ENCODE measurements around the gene PRDM15. TPM values are rescaled to one million over a fixed set of nuclear protein-coding genes. Genes with fewer than 3 reads are reported as not detected.

PRDM15 gene
- total RNA-seq, 1 experiment from 2014 or later: 16.7 TPM

DNA sequence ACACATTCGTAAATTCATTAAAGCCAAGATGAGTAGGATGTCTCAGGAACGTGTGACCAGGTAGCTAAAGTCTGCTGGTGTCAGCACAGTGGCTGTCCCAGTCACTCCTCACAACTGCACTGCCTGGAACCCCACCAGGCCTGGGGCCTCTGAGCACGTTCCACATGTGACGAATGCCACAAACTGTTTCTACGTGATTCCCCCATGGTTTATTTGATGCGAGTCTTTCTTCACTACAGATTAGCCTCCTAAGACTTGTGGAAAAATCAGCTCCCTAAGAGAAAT, 33.2 kb downstream of the PRDM15 start:
- no TSS peak for BruUV-seq (replicated peaks)
- DNase-seq (ENCODE audit: low spot score): no peak
- Histone ChIP-seq H3K4me1 (ENCODE audit: insufficient read depth, low read length, poor library complexity, severe bottlenecking) (peaks cover 6% of the 10 kb centered on the region), H3K27me3 (replicated peaks; ENCODE audit: insufficient read depth, low read depth, low read length, poor library complexity) (no peaks in the 10 kb centered on the region), H3K36me3 (ENCODE audit: insufficient read depth, low read length, poor library complexity, severe bottlenecking) (peaks cover 4% of the 10 kb centered on the region), H3K27ac (ENCODE audit: low read depth, low read length, poor library complexity, severe bottlenecking) (no peak overlapping the region), H3K4me3 (ENCODE audit: low read depth, low read length, poor library complexity, severe bottlenecking) (no peak overlapping the region), H3K9me3 (ENCODE audit: low read depth, low read length, poor library complexity, severe bottlenecking) (peaks cover 4% of the 10 kb centered on the region)
- TF ChIP-seq EZH2 (IDR thresholded peaks at IDR 0.05; ENCODE audit: borderline replicate concordance, low read depth, low read length, poor library complexity, severe bottlenecking): no peak
- TF ChIP-seq, protein P1, sequence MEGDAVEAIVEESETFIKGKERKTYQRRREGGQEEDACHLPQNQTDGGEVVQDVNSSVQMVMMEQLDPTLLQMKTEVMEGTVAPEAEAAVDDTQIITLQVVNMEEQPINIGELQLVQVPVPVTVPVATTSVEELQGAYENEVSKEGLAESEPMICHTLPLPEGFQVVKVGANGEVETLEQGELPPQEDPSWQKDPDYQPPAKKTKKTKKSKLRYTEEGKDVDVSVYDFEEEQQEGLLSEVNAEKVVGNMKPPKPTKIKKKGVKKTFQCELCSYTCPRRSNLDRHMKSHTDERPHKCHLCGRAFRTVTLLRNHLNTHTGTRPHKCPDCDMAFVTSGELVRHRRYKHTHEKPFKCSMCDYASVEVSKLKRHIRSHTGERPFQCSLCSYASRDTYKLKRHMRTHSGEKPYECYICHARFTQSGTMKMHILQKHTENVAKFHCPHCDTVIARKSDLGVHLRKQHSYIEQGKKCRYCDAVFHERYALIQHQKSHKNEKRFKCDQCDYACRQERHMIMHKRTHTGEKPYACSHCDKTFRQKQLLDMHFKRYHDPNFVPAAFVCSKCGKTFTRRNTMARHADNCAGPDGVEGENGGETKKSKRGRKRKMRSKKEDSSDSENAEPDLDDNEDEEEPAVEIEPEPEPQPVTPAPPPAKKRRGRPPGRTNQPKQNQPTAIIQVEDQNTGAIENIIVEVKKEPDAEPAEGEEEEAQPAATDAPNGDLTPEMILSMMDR (conservative IDR thresholded peaks at IDR 0.05; ENCODE audit: low read depth, low read length): no peak
- intact Hi-C loops (cut with micrococcal nuclease; ENCODE audit: unreplicated experiment): no loop called here
- POLR2A ChIA-PET (ENCODE audit: low non-redundant PET): no interaction called here
- CTCF ChIA-PET: no interaction called here

GRCh38 chr21:41845310-41846032, 33.7 kb downstream of the PRDM15 start:
- Histone ChIP-seq H3K27ac (ENCODE audit: low read depth, low read length, poor library complexity, severe bottlenecking) (no peak overlapping the region), H3K4me3 (ENCODE audit: low read depth, low read length, poor library complexity, severe bottlenecking) (no peak overlapping the region), H3K9me3 (ENCODE audit: low read depth, low read length, poor library complexity, severe bottlenecking) (peaks cover 4% of the 10 kb centered on the region), H3K36me3 (ENCODE audit: insufficient read depth, low read length, poor library complexity, severe bottlenecking) (peaks cover 7% of the 10 kb centered on the region), H3K27me3 (replicated peaks; ENCODE audit: insufficient read depth, low read depth, low read length, poor library complexity) (no peaks in the 10 kb centered on the region), H3K4me1 (ENCODE audit: insufficient read depth, low read length, poor library complexity, severe bottlenecking) (peaks cover 6% of the 10 kb centered on the region)
- CTCF ChIA-PET: no interaction called here
- POLR2A ChIA-PET (ENCODE audit: low non-redundant PET): no interaction called here
- no peak for TF ChIP-seq EZH2 (IDR thresholded peaks at IDR 0.05; ENCODE audit: borderline replicate concordance, low read depth, low read length, poor library complexity, severe bottlenecking)
- TF ChIP-seq, protein P1 (conservative IDR thresholded peaks at IDR 0.05; ENCODE audit: low read depth, low read length): no peak
- no TSS peak for BruUV-seq (replicated peaks)
- DNase-seq (ENCODE audit: low spot score): no peak
- intact Hi-C loops (cut with micrococcal nuclease; ENCODE audit: unreplicated experiment): no loop called here

GRCh38 chr21:41843584-41843983, 35.6 kb downstream of the PRDM15 start:
- Histone ChIP-seq H3K27ac (ENCODE audit: low read depth, low read length, poor library complexity, severe bottlenecking) (no peak overlapping the region), H3K27me3 (replicated peaks; ENCODE audit: insufficient read depth, low read depth, low read length, poor library complexity) (no peaks in the 10 kb centered on the region), H3K36me3 (ENCODE audit: insufficient read depth, low read length, poor library complexity, severe bottlenecking) (peaks cover 12% of the 10 kb centered on the region), H3K4me1 (ENCODE audit: insufficient read depth, low read length, poor library complexity, severe bottlenecking) (peaks cover 6% of the 10 kb centered on the region), H3K9me3 (ENCODE audit: low read depth, low read length, poor library complexity, severe bottlenecking) (peaks cover 4% of the 10 kb centered on the region), H3K4me3 (ENCODE audit: low read depth, low read length, poor library complexity, severe bottlenecking) (no peak overlapping the region)
- TF ChIP-seq, protein P1 (conservative IDR thresholded peaks at IDR 0.05; ENCODE audit: low read depth, low read length): no peak
- no peak for TF ChIP-seq EZH2 (IDR thresholded peaks at IDR 0.05; ENCODE audit: borderline replicate concordance, low read depth, low read length, poor library complexity, severe bottlenecking)
- ChIA-PET CTCF (interaction anchor here (0.7 kb wide), 1 partner anchor 81 kb away, joined by 3 read pairs; no protein-coding TSS in a partner anchor), POLR2A (ENCODE audit: low non-redundant PET) (no interaction called here)
- DNase-seq (ENCODE audit: low spot score): no peak
- no TSS peak for BruUV-seq (replicated peaks)
- intact Hi-C loops (cut with micrococcal nuclease; ENCODE audit: unreplicated experiment): no loop called here

Data from A673 (cell line).